ENCODE measurements around the gene NAV3.

DNA sequence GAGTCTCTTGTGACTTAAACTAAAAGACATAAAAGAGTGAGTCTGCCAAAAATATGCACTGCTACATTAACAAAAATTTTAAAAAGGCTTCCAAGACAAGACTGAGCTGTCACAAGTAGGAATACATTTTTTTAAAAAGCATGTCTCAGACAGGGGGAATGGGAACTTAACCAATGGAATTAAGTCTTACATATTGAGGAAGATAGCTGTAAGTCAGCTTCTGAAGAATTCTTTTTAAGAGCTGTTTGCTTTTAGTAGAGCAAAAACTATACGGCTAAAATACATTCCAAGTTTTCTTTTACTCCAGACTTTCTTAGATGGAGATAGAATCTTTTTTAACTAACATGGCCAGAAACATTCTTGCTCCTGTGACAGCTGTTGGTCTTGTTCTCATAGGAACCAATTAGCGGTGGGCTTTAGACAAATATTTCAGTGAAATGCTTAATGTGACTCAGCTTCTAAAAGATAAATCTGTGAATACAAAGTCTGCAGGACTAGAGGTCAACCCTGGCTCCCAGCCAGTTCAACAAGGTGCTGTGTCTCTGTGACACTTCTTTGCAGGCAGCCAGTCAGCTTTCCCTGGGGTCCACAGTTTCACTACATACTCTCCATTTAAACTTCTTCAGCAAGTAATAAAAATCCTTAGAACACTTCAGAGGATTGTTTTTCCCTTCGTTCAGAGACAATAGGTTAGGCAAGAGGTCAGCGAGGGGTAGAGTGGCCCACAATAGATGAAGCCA, 187.6 kb downstream of the NAV3 start:
- TF ChIP-seq, protein P1, sequence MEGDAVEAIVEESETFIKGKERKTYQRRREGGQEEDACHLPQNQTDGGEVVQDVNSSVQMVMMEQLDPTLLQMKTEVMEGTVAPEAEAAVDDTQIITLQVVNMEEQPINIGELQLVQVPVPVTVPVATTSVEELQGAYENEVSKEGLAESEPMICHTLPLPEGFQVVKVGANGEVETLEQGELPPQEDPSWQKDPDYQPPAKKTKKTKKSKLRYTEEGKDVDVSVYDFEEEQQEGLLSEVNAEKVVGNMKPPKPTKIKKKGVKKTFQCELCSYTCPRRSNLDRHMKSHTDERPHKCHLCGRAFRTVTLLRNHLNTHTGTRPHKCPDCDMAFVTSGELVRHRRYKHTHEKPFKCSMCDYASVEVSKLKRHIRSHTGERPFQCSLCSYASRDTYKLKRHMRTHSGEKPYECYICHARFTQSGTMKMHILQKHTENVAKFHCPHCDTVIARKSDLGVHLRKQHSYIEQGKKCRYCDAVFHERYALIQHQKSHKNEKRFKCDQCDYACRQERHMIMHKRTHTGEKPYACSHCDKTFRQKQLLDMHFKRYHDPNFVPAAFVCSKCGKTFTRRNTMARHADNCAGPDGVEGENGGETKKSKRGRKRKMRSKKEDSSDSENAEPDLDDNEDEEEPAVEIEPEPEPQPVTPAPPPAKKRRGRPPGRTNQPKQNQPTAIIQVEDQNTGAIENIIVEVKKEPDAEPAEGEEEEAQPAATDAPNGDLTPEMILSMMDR (IDR thresholded peaks at IDR 0.05), result no peak
- TF ChIP-seq EZH2 (IDR thresholded peaks at IDR 0.05) (no peak), EZH2phosphoT487 (IDR thresholded peaks at IDR 0.05) (no peak)

Measured in neural progenitor cell (in vitro differentiated cells).